Endodermal cell (in vitro differentiated cells): ENCODE data around the gene ZC3H6. TPM values are rescaled to one million over a fixed set of nuclear protein-coding genes. Genes with fewer than 3 reads are reported as not detected.

Experiments used
- DNase-seq: peaks from one replicate; pipeline ENCODE4 v3.0.0-alpha.2; 2017
- H3K27ac ChIP-seq: 2 replicates; pipeline ENCODE4 v1.5.1; 2013; ENCODE audit warnings: mild to moderate bottlenecking, low read depth, low read length, moderate library complexity
- H3K27me3 ChIP-seq: 2 replicates; pipeline ENCODE4 v1.6.1; 2013; ENCODE audit warnings: mild to moderate bottlenecking, low read length, moderate library complexity; ENCODE audit not compliant: insufficient read depth, control insufficient read depth, poor library complexity, severe bottlenecking
- H3K36me3 ChIP-seq: 2 replicates; pipeline ENCODE4 v1.7.0; 2013; ENCODE audit warnings: mild to moderate bottlenecking, low read length, moderate library complexity; ENCODE audit not compliant: control insufficient read depth, insufficient read depth
- H3K4me1 ChIP-seq: one replicate; pipeline ENCODE4 v1.7.0; 2013; ENCODE audit warnings: low read length; ENCODE audit not compliant: control insufficient read depth, insufficient read depth
- H3K4me3 ChIP-seq: 2 replicates; pipeline ENCODE4 v1.5.1; 2013; ENCODE audit warnings: mild to moderate bottlenecking, low read length, moderate library complexity
- H3K9ac ChIP-seq: 2 replicates; pipeline ENCODE4 v1.6.1; 2013; ENCODE audit warnings: mild to moderate bottlenecking, low read length, moderate library complexity; ENCODE audit not compliant: poor library complexity, severe bottlenecking; ENCODE audit errors: extremely low read depth
- H3K9me3 ChIP-seq: 2 replicates; pipeline ENCODE4 v1.6.1; 2013; ENCODE audit warnings: mild to moderate bottlenecking, low read length, moderate library complexity; ENCODE audit not compliant: control insufficient read depth
- H3K27ac Mint-ChIP-seq: 2 replicates; pipeline ENCODE4 v1.8.0; 2020; ENCODE audit warnings: mixed read lengths
- H3K27me3 Mint-ChIP-seq: 2 replicates; pipeline ENCODE4 v1.8.0; 2021; ENCODE audit warnings: mild to moderate bottlenecking, mixed read lengths; ENCODE audit not compliant: insufficient read depth
- H3K36me3 Mint-ChIP-seq: 2 replicates; pipeline ENCODE4 v1.8.0; 2020; ENCODE audit warnings: low read depth, mixed read lengths
- H3K4me1 Mint-ChIP-seq: 2 replicates; pipeline ENCODE4 v1.8.0; 2020; ENCODE audit warnings: mixed read lengths
- H3K4me3 Mint-ChIP-seq: 2 replicates; pipeline ENCODE4 v1.8.0; 2020; ENCODE audit warnings: mild to moderate bottlenecking, moderate library complexity, mixed read lengths
- H3K9me3 Mint-ChIP-seq: 2 replicates; pipeline ENCODE4 v1.8.0; 2020; ENCODE audit warnings: mild to moderate bottlenecking, mixed read lengths
- CTCF ChIP-seq: fragments of 200-600 bp; sonication (generic); conservative IDR thresholded peaks from 2 replicates; pipeline ENCODE4 v1.5.0; 2021; ENCODE audit warnings: antibody characterized with exemption, mild to moderate bottlenecking
- WGBS, 2 experiments: methylation state at CpG; one replicate each; pipeline versions ENCODE4 v1.1.5 to v1.1.7; 2013; ENCODE audit warnings: missing lambda C conversion rate in 2 of 2, mixed read lengths in 1 of 2; ENCODE audit not compliant: insufficient coverage in 1 of 2, insufficient read length in 1 of 2; 5-methylcytosine and 5-hydroxymethylcytosine counted together
- total RNA-seq, 2 donors: library from RNA; stranded (reverse); fragmentation: NEBNext Ultra II Directional in 1 of 2; extraction: Animal tissue kit (Norgen Biotek cat#: 25700) in 1 of 2; gene quantifications; 2 replicates in 1 of 2; 3 replicates in 1 of 2; pipeline ENCODE4 v1.2.1, GENCODE V29; 2021

ZC3H6 gene
- total RNA-seq, 2 donors from 2014 or later = 8.0 to 21.5 TPM

GRCh38 chr2:112257575-112257974 is 17.8 kb upstream of the ZC3H6 start:
- 81 to 84% methylated on average over 4 of the region's 4 CpGs for WGBS, 2 experiments
- H3K4me3 Mint-ChIP-seq = no peak overlapping the region
- no peaks in the 10 kb centered on the region for H3K27me3 ChIP-seq
- DNase-seq = no peak
- peaks cover under 1% of the 10 kb centered on the region for H3K4me1 ChIP-seq
- H3K4me1 Mint-ChIP-seq = peaks cover 17% of the 10 kb centered on the region
- H3K36me3 ChIP-seq = no peaks in the 10 kb centered on the region
- no peak overlapping the region for H3K27ac Mint-ChIP-seq
- no peak for TF ChIP-seq CTCF
- H3K27ac ChIP-seq = no peak overlapping the region
- H3K4me3 ChIP-seq = no peak overlapping the region
- no peak overlapping the region for H3K9ac ChIP-seq
- H3K9me3 Mint-ChIP-seq = peaks cover 6% of the 10 kb centered on the region
- H3K36me3 Mint-ChIP-seq = no peaks in the 10 kb centered on the region
- H3K9me3 ChIP-seq = peaks cover 6% of the 10 kb centered on the region
- H3K27me3 Mint-ChIP-seq = no peaks in the 10 kb centered on the region

GRCh38 chr2:112259509-112260294 is 15.7 kb upstream of the ZC3H6 start:
- H3K9me3 Mint-ChIP-seq = peaks cover 16% of the 10 kb centered on the region
- peak overlapping the region; percentile 67 for H3K27ac Mint-ChIP-seq
- Histone ChIP-seq H3K36me3 (no peaks in the 10 kb centered on the region), H3K9me3 (peaks cover 15% of the 10 kb centered on the region), H3K27ac (no peak overlapping the region), H3K4me1 (no peaks in the 10 kb centered on the region), H3K27me3 (no peaks in the 10 kb centered on the region), H3K4me3 (no peak overlapping the region), H3K9ac (no peak overlapping the region)
- no peaks in the 10 kb centered on the region for H3K36me3 Mint-ChIP-seq
- H3K4me1 Mint-ChIP-seq = peaks cover 11% of the 10 kb centered on the region
- no peak overlapping the region for H3K4me3 Mint-ChIP-seq
- peak; percentile 92 for DNase-seq
- WGBS, 2 experiments = 35 to 40% methylated on average over 13 to 15 of the region's 15 CpGs
- no peaks in the 10 kb centered on the region for H3K27me3 Mint-ChIP-seq
- peak; percentile 98 for TF ChIP-seq CTCF

- no peaks in the 10 kb centered on the region for H3K27me3 ChIP-seq
- Mint-ChIP-seq H3K4me3 (no peak overlapping the region), H3K27ac (no peak overlapping the region), H3K27me3 (no peaks in the 10 kb centered on the region), H3K9me3 (peaks cover 16% of the 10 kb centered on the region), H3K36me3 (no peaks in the 10 kb centered on the region), H3K4me1 (peaks cover 11% of the 10 kb centered on the region)
- TF ChIP-seq CTCF = no peak
- H3K4me1 ChIP-seq = no peaks in the 10 kb centered on the region
- H3K9me3 ChIP-seq = peaks cover 15% of the 10 kb centered on the region
- no peak for DNase-seq
- no peak overlapping the region for H3K4me3 ChIP-seq
- no peaks in the 10 kb centered on the region for H3K36me3 ChIP-seq
- H3K9ac ChIP-seq = no peak overlapping the region
- 95 to 100% methylated on average over 1 to 3 of the region's 3 CpGs for WGBS, 2 experiments
- H3K27ac ChIP-seq = no peak overlapping the region
These were observed 15.1 kb upstream of the ZC3H6 start for GRCh38 chr2:112260295-112260625.
